Endothelial cell of umbilical vein (primary cell): Measurements from ENCODE around the gene MEI1. TPM values are rescaled to one million over a fixed set of nuclear protein-coding genes. Genes with fewer than 3 reads are reported as not detected.

Experiments used
- BruUV-seq: library from RNA; stranded (reverse); fragments of 400-500 nt; replicated peaks from 2 replicates; lab custom pipeline; 2021; lab: Mats Ljungman, UMichigan
- CTCF ChIA-PET: fragments of 300-600, 350-600 bp; sonication (Branson Sonifier 250); formaldehyde crosslinking; loops from one replicate; lab custom pipeline; 2021; ENCODE audit warnings: antibody characterized with exemption, inconsistent platforms; lab: Charles Lee
- POLR2A ChIA-PET: fragments of 300-600, 350-600 bp; sonication (Branson Sonifier 250); formaldehyde crosslinking; loops from one replicate; lab custom pipeline; 2021; ENCODE audit warnings: antibody characterized with exemption, inconsistent platforms; lab: Charles Lee
- DNase-seq: peaks from one replicate; pipeline ENCODE4 v3.0.0-alpha.2; 2011; ENCODE audit warnings: low read depth, low spot score
- FAIRE-seq: peaks from 2 replicates; lab custom pipeline; 2011; peaks lifted over from hg19 to GRCh38; lab: Jason Lieb, UNC
- H2AFZ ChIP-seq: 2 replicates; pipeline ENCODE4 v1.6.0; 2012; ENCODE audit warnings: low read depth, low read length, control low read depth, inconsistent platforms
- H3K27ac ChIP-seq: 2 replicates; pipeline ENCODE4 v1.5.1; 2011; ENCODE audit warnings: low read depth, mild to moderate bottlenecking, control low read depth, low read length, moderate library complexity; ENCODE audit not compliant: insufficient read depth
- H3K27me3 ChIP-seq, 2 experiments: 2 replicates each; pipeline versions ENCODE4 v1.6.0 to v1.6.1; 2011; ENCODE audit warnings: low read length in 2 of 2, mixed read lengths in 1 of 2; ENCODE audit not compliant: control insufficient read depth in 2 of 2, insufficient read depth in 2 of 2
- H3K36me3 ChIP-seq, 2 experiments: 2 replicates in 1 of 2; 3 replicates in 1 of 2; pipeline ENCODE4 v1.5.1; 2011; ENCODE audit warnings: low read length in 2 of 2, mild to moderate bottlenecking in 1 of 2, moderate library complexity in 1 of 2; ENCODE audit not compliant: control insufficient read depth in 2 of 2, insufficient read depth in 2 of 2; ENCODE audit errors: extremely low read depth in 1 of 2
- H3K4me1 ChIP-seq: 3 replicates; pipeline ENCODE4 v1.5.1; 2011; ENCODE audit warnings: mild to moderate bottlenecking, low read length; ENCODE audit not compliant: control insufficient read depth, insufficient read depth; ENCODE audit errors: extremely low read depth
- H3K4me2 ChIP-seq: 2 replicates; pipeline ENCODE4 v1.6.1; 2011; ENCODE audit warnings: low read length, control low read depth, mixed read lengths; ENCODE audit not compliant: insufficient read depth
- H3K4me3 ChIP-seq, 3 experiments: fragments of 200-600 bp in 1 of 3; sonication (generic), shearing (Covaris generic) in 1 of 3; replicated peaks in 1 of 3; 2 replicates each; pipeline ENCODE4 v1.5.1; 2011 to 2016; ENCODE audit warnings: control low read depth in 3 of 3, low read length in 3 of 3, mild to moderate bottlenecking in 2 of 3, inconsistent platforms in 1 of 3, low read depth in 1 of 3, moderate library complexity in 1 of 3; ENCODE audit not compliant: insufficient read depth in 1 of 3
- H3K79me2 ChIP-seq: 2 replicates; pipeline ENCODE4 v1.6.0; 2012; ENCODE audit warnings: low read length, inconsistent platforms; ENCODE audit not compliant: control insufficient read depth, insufficient read depth
- H3K9ac ChIP-seq: replicated peaks from 2 replicates; pipeline ENCODE3; 2011; ENCODE audit warnings: low read length, control low read depth; ENCODE audit not compliant: insufficient read depth; ENCODE audit errors: extremely low read depth
- H3K9me1 ChIP-seq: replicated peaks from 3 replicates; pipeline ENCODE4 v1.6.0; 2011; ENCODE audit warnings: mild to moderate bottlenecking, low read length; ENCODE audit not compliant: control insufficient read depth, insufficient read depth; ENCODE audit errors: extremely low read depth
- H3K9me3 ChIP-seq: replicated peaks from 2 replicates; pipeline ENCODE4 v1.5.1; 2012; ENCODE audit warnings: low read length, inconsistent platforms; ENCODE audit not compliant: control insufficient read depth, insufficient read depth
- H4K20me1 ChIP-seq: replicated peaks from 2 replicates; pipeline ENCODE3; 2011; ENCODE audit warnings: mild to moderate bottlenecking, low read length; ENCODE audit not compliant: control insufficient read depth, insufficient read depth; ENCODE audit errors: extremely low read depth
- CTCF ChIP-seq, 2 donors: IDR thresholded peaks; 1 replicate in 1 of 2; 2 replicates in 1 of 2; pipeline ENCODE4 v1.5.1; 2011; ENCODE audit warnings: low read length in 2 of 2, mild to moderate bottlenecking in 2 of 2, moderate library complexity in 2 of 2, control low read depth in 1 of 2, inconsistent platforms in 1 of 2, low read depth in 1 of 2; ENCODE audit not compliant: insufficient read depth in 1 of 2; ENCODE audit errors: extremely low read depth in 1 of 2
- EZH2 ChIP-seq: IDR thresholded peaks from 2 replicates; pipeline ENCODE4 v1.6.1; 2012; ENCODE audit warnings: borderline replicate concordance, low read depth, mild to moderate bottlenecking, moderate library complexity, low read length, inconsistent platforms; ENCODE audit not compliant: severe bottlenecking
- FOS ChIP-seq: IDR thresholded peaks from 2 replicates; pipeline ENCODE4 v1.6.1; 2011; ENCODE audit warnings: mild to moderate bottlenecking, low read length, moderate library complexity, borderline replicate concordance; ENCODE audit not compliant: insufficient read depth
- GATA2 ChIP-seq: IDR thresholded peaks from 2 replicates; pipeline ENCODE4 v1.7.0; 2011; ENCODE audit warnings: low read depth, mild to moderate bottlenecking, moderate library complexity, mixed read lengths, low read length; ENCODE audit not compliant: insufficient read length, insufficient read depth
- JUN ChIP-seq: IDR thresholded peaks from 2 replicates; pipeline ENCODE4 v1.6.1; 2011; ENCODE audit warnings: borderline replicate concordance, low read depth; ENCODE audit not compliant: insufficient read length, insufficient read depth
- MAX ChIP-seq: IDR thresholded peaks from 2 replicates; pipeline ENCODE4 v1.6.1; 2011; ENCODE audit not compliant: insufficient read depth, insufficient read length
- MYC ChIP-seq: IDR thresholded peaks from one replicate; pipeline ENCODE4 v1.6.1; 2011; ENCODE audit warnings: mild to moderate bottlenecking, low read depth, low read length
- POLR2A ChIP-seq: IDR thresholded peaks from 2 replicates; pipeline ENCODE4 v1.6.1; 2012; ENCODE audit warnings: low read depth, mild to moderate bottlenecking, control low read depth, low read length
- POLR2AphosphoS5 ChIP-seq: IDR thresholded peaks from 2 replicates; pipeline ENCODE4 v1.6.1; 2012; ENCODE audit warnings: low read depth, mild to moderate bottlenecking, control low read depth, low read length, moderate library complexity; ENCODE audit not compliant: insufficient read depth
- dilution Hi-C: fragments of 300-500 bp; cut with MboI; formaldehyde crosslinking; loops from one replicate; pipeline ENCODE4 v1.15.0; 2019; ENCODE audit warnings: low sequenced_read_pairs; ENCODE audit not compliant: extremely low pct_ligation_motif_present
- intact Hi-C: fragments of 100-400 bp; cut with micrococcal nuclease; formaldehyde crosslinking; loops from one replicate; pipeline ENCODE4 v1.10.0; 2022
- polyA plus RNA-seq, 4 experiments: library from polyadenylated mRNA; depleted of rRNA in 3 of 4; stranded (reverse) in 3 of 4; unstranded in 1 of 4; fragments of >200 nt; gene quantifications; 2 replicates each; pipeline versions ENCODE4 v1.2.1 to v1.2.3, GENCODE V29; 2011 to 2012; ENCODE audit warnings: missing spikeins in 1 of 4
- total RNA-seq: library from RNA; stranded (reverse); gene quantifications from 2 replicates; pipeline ENCODE4 v1.2.3, GENCODE V29; 2021

Gene MEI1
- total and polyA plus RNA-seq, 2 donors (not counting 3 experiments of a cell fraction or from before 2014, with no cell fraction given), result 1.5 to 1.9 TPM

GRCh38 chr22:41758231-41758630 lies 58.9 kb downstream of the MEI1 start:
- Histone ChIP-seq H3K9me1 (no peaks in the 10 kb centered on the region), H3K9me3 (no peaks in the 10 kb centered on the region), H3K79me2 (no peaks in the 10 kb centered on the region), H4K20me1 (no peaks in the 10 kb centered on the region), H3K4me2 (no peak overlapping the region), H3K9ac (no peak overlapping the region), H3K27me3 (no peaks in the 10 kb centered on the region), H3K36me3 (no peaks in the 10 kb centered on the region), H2AFZ (no peak overlapping the region), H3K4me3 (no peak overlapping the region), H3K27ac (no peak overlapping the region), H3K4me1 (no peaks in the 10 kb centered on the region)
- BruUV-seq, result no TSS peak
- TF ChIP-seq MYC, result no peak
- TF ChIP-seq GATA2, result no peak
- no peak for TF ChIP-seq EZH2
- TF ChIP-seq JUN, result no peak
- TF ChIP-seq MAX, result no peak
- TF ChIP-seq CTCF (IDR thresholded peaks at IDR 0.05; ENCODE audit: extremely low read depth in 1 of 2, insufficient read depth in 1 of 2, low read depth in 1 of 2, low read length in 2 of 2), result no peak
- TF ChIP-seq FOS, result no peak
- TF ChIP-seq POLR2A, result no peak
- TF ChIP-seq POLR2AphosphoS5, result no peak
- FAIRE-seq (no peak), DNase-seq (no peak)
- ChIA-PET POLR2A (no interaction called here), CTCF (interaction anchor here (3.9 kb wide), 1 partner anchor 12 kb away, joined by 19 read pairs; no protein-coding TSS in a partner anchor)
- intact Hi-C loops, result no loop called here
- dilution Hi-C loops, result no loop called here
